Measurements from ENCODE around the gene SLCO4A1.

SLCO4A1 gene

GRCh38 chr20:62644044-62644795 lies 1.9 kb downstream of the SLCO4A1 start:
- peak overlapping the region; percentile 77 for H3K4me3 ChIP-seq (ENCODE audit: low read depth, low read length)
- no peak for DNase-seq (ENCODE audit: low read depth)

GRCh38 chr20:62644802-62645496 lies 2.6 kb downstream of the SLCO4A1 start:
- no peak overlapping the region for H3K4me3 ChIP-seq (ENCODE audit: low read depth, low read length)
- DNase-seq (ENCODE audit: low read depth) = peak; percentile 63
- TF ChIP-seq CTCF (IDR thresholded peaks at IDR 0.05; ENCODE audit: control insufficient read depth, extremely low read depth, insufficient read depth) = no peak

More at GRCh38 chr20:62644044-62644795, 1.9 kb downstream of the SLCO4A1 start:
- TF ChIP-seq CTCF (IDR thresholded peaks at IDR 0.05; ENCODE audit: control insufficient read depth, extremely low read depth, insufficient read depth) = no peak

GRCh38 chr20:62645613-62646012 lies 3.3 kb downstream of the SLCO4A1 start:
- TF ChIP-seq CTCF (IDR thresholded peaks at IDR 0.05; ENCODE audit: control insufficient read depth, extremely low read depth, insufficient read depth) = no peak

GRCh38 chr20:62646851-62647520 lies 4.7 kb downstream of the SLCO4A1 start:
- no peak for DNase-seq (ENCODE audit: low read depth)
- TF ChIP-seq CTCF (IDR thresholded peaks at IDR 0.05; ENCODE audit: control insufficient read depth, extremely low read depth, insufficient read depth) = no peak
- H3K4me3 ChIP-seq (ENCODE audit: low read depth, low read length) = peak overlapping the region; percentile 26; the same call in 1 of the 2 replicates

More at GRCh38 chr20:62645613-62646012, 3.3 kb downstream of the SLCO4A1 start:
- H3K4me3 ChIP-seq (ENCODE audit: low read depth, low read length) = no peak overlapping the region
- DNase-seq (ENCODE audit: low read depth) = no peak

GRCh38 chr20:62647521-62648317 lies 5.4 kb downstream of the SLCO4A1 start:
- H3K4me3 ChIP-seq (ENCODE audit: low read depth, low read length) = 0 out of 2 replicates have a peak overlapping the region, but pooled peaks have one; percentile 26
- no peak for TF ChIP-seq CTCF (IDR thresholded peaks at IDR 0.05; ENCODE audit: control insufficient read depth, extremely low read depth, insufficient read depth)
- no peak for DNase-seq (ENCODE audit: low read depth)

- no peak overlapping the region for H3K4me3 ChIP-seq (ENCODE audit: low read depth, low read length)
- DNase-seq (ENCODE audit: low read depth) = no peak
- no peak for TF ChIP-seq CTCF (IDR thresholded peaks at IDR 0.05; ENCODE audit: control insufficient read depth, extremely low read depth, insufficient read depth)
Measured at GRCh38 chr20:62648318-62648995, 6.2 kb downstream of the SLCO4A1 start.

Data from LNCaP clone FGC (cell line).